Activated T-helper 2 cell treated with anti-CD3 and anti-CD28 coated beads, Interferon-gamma antibody, Interleukin-2, Interleukin-4, amounts not matched to agents 10 μg/mL and 5 μg/mL and 100 μg/mL, durations not matched to agents 14 hours and 24 hours and 36 hours (primary cell): ENCODE measurements around the gene CDKAL1. TPM values are rescaled to one million over a fixed set of nuclear protein-coding genes. Genes with fewer than 3 reads are reported as not detected.

ENCODE experiments used
- DNase-seq: peaks from one replicate; pipeline ENCODE4 v3.0.0; 2021; ENCODE audit warnings: low spot score
- H3K27ac Mint-ChIP-seq: one replicate; pipeline ENCODE4 v1.8.0; 2021; ENCODE audit warnings: mixed read lengths
- H3K27me3 Mint-ChIP-seq: one replicate; pipeline ENCODE4 v1.8.0; 2021; ENCODE audit warnings: low read depth, mixed read lengths
- H3K36me3 Mint-ChIP-seq: one replicate; pipeline ENCODE4 v1.8.0; 2021; ENCODE audit warnings: low read depth, mixed read lengths
- H3K4me1 Mint-ChIP-seq: one replicate; pipeline ENCODE4 v1.8.0; 2021; ENCODE audit warnings: low read depth, mixed read lengths
- H3K4me3 Mint-ChIP-seq: one replicate; pipeline ENCODE4 v1.8.0; 2021; ENCODE audit warnings: low read depth, mild to moderate bottlenecking, moderate library complexity, mixed read lengths
- H3K9me3 Mint-ChIP-seq: one replicate; pipeline ENCODE4 v1.8.0; 2021; ENCODE audit warnings: mixed read lengths
- intact Hi-C: fragments of 100-400 bp; cut with micrococcal nuclease; formaldehyde crosslinking; loops from one replicate; pipeline ENCODE4 v1.15.1; 2023
- total RNA-seq: library from RNA; stranded (reverse); gene quantifications from 2 replicates; pipeline ENCODE4 v1.2.3, GENCODE V29; 2022

Gene CDKAL1
- total RNA-seq, 1 donor from 2014 or later: 31.2 TPM

- no peaks in the 10 kb centered on the region for H3K36me3 Mint-ChIP-seq
- H3K9me3 Mint-ChIP-seq: no peaks in the 10 kb centered on the region
- H3K4me3 Mint-ChIP-seq: no peak overlapping the region
- H3K27ac Mint-ChIP-seq: no peak overlapping the region
- intact Hi-C loops: loop anchor here (10.0 kb wide), 1 partner anchor 1362 kb away; no protein-coding TSS in a partner anchor
- H3K27me3 Mint-ChIP-seq: no peaks in the 10 kb centered on the region
- peaks cover 57% of the 10 kb centered on the region for H3K4me1 Mint-ChIP-seq
- no peak for DNase-seq
Observed at GRCh38 chr6:20702366-20702765, 168.1 kb downstream of the CDKAL1 start.

GRCh38 chr6:20703049-20703448 is 168.8 kb downstream of the CDKAL1 start:
- Mint-ChIP-seq H3K36me3 (no peaks in the 10 kb centered on the region), H3K9me3 (no peaks in the 10 kb centered on the region), H3K4me1 (peaks cover 56% of the 10 kb centered on the region), H3K27ac (no peak overlapping the region), H3K4me3 (no peak overlapping the region), H3K27me3 (no peaks in the 10 kb centered on the region)
- intact Hi-C loops: loop anchor here (10.0 kb wide), 1 partner anchor 1362 kb away; no protein-coding TSS in a partner anchor
- DNase-seq: no peak

DNA sequence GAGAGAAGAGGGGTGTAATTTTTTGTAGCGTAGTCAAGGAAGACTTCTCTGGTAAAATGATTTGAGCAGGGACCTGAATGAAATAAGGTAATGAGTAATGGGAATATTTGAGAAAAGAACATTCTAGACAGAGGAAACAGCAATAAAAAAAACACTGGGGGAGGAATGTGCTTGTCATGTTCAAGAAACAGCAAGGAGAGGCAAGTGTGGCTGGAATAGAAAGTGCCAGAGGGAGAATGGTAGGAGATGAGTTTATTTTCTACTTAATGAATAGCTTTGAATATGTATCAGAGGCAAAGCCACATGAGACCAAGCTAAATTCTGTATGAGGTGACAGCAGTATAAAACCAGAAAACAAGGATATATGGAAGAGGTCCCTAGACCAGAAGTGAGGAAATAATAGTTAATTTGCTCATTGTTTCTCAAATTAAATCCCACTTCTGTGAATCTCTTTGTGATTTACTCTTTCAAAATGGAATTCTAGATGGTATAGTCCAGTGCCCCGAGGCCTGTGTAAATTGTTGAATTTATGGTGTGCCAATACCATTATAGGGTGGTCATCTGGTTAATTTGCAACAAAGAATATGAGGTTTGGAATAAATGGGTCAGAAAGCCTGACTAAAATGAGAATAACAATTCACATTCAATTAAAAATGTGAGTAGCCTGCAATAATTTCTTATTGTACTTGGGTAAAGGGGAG is 170.2 kb downstream of the CDKAL1 start:
- no peaks in the 10 kb centered on the region for H3K27me3 Mint-ChIP-seq
- H3K4me1 Mint-ChIP-seq: peaks cover 58% of the 10 kb centered on the region
- intact Hi-C loops: loop anchor here (5.0 to 10.0 kb wide), 5 partner anchors 107 to 1360 kb away; no protein-coding TSS in a partner anchor
- H3K9me3 Mint-ChIP-seq: no peaks in the 10 kb centered on the region
- H3K27ac Mint-ChIP-seq: no peak overlapping the region
- no peak for DNase-seq
- H3K4me3 Mint-ChIP-seq: no peak overlapping the region
- H3K36me3 Mint-ChIP-seq: peaks cover under 1% of the 10 kb centered on the region

GRCh38 chr6:20705741-20706140 is 171.5 kb downstream of the CDKAL1 start:
- no peak overlapping the region for H3K4me3 Mint-ChIP-seq
- H3K4me1 Mint-ChIP-seq: peaks cover 62% of the 10 kb centered on the region
- intact Hi-C loops: loop anchor here (5.0 to 10.0 kb wide), 5 partner anchors 108 to 1359 kb away; no protein-coding TSS in a partner anchor
- no peaks in the 10 kb centered on the region for H3K9me3 Mint-ChIP-seq
- DNase-seq: no peak
- H3K27me3 Mint-ChIP-seq: no peaks in the 10 kb centered on the region
- peaks cover 3% of the 10 kb centered on the region for H3K36me3 Mint-ChIP-seq
- H3K27ac Mint-ChIP-seq: no peak overlapping the region

DNA sequence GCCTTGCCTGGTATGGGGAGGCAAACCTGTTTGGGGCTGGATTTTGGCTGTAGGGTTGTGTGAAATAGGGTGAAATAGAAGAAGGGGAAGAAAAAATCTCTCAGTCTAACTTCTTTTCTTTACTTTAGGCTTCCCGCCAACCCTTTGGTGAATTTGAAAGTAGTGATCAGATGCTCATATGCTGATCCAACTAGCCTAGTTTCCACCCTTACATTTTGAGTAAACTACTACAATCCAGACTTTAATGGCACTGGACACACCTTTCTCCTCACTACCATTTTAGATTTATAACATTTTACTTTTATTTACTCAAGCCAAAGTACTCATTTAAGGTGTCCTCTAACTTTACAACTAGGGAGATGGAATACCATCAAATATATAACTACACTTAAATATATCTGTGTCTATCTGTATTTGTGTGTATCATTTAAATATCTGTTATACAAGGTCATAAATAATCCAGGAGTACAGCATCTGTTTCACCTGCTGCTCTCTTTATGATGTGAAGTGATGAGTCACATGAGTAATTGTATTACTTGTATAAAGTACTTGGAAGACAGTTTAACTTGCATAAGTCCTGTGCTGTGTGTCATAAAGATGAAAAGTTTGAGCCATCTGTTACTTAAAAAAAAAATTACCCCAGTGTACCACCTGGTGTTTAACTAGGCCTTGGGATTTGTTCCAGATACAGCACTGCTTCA is 172.1 kb downstream of the CDKAL1 start:
- intact Hi-C loops: loop anchor here (5.0 to 10.0 kb wide), 5 partner anchors 109 to 1358 kb away; no protein-coding TSS in a partner anchor
- Mint-ChIP-seq H3K4me3 (no peak overlapping the region), H3K27me3 (no peaks in the 10 kb centered on the region), H3K27ac (no peak overlapping the region), H3K9me3 (no peaks in the 10 kb centered on the region), H3K4me1 (peaks cover 63% of the 10 kb centered on the region), H3K36me3 (peaks cover 5% of the 10 kb centered on the region)
- DNase-seq: no peak

DNA sequence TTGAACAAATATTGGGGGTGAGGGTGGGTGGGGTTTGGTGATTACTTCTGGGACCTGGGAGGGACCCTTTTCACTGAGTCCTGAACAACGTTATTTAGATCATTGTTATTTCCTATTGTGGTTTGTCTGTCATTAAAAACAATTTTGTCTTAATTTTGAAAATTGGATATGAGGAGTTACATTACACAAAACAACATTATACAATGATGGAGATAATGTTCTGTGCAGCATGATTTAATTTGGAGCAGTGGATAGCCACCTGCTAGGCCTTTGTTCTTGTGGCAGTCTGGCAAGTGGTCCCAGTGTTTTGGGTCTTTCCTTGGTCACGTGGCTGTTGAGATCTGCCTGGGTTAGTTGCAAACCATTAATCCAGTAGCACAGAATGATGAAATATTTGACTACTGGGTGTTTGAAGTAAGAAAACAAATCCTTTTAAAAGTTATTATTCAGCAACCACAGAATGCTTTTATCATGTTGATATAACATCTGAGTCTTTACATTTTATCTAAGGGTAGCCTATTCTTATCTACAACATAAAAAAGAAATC is 172.8 kb downstream of the CDKAL1 start:
- Mint-ChIP-seq H3K4me3 (no peak overlapping the region), H3K27me3 (no peaks in the 10 kb centered on the region), H3K27ac (no peak overlapping the region), H3K4me1 (peaks cover 64% of the 10 kb centered on the region), H3K36me3 (peaks cover 8% of the 10 kb centered on the region), H3K9me3 (no peaks in the 10 kb centered on the region)
- DNase-seq: no peak
- intact Hi-C loops: loop anchor here (5.0 to 10.0 kb wide), 5 partner anchors 110 to 1358 kb away; no protein-coding TSS in a partner anchor

- DNase-seq: no peak
- Mint-ChIP-seq H3K4me1 (peaks cover 63% of the 10 kb centered on the region), H3K4me3 (no peak overlapping the region), H3K36me3 (peaks cover 11% of the 10 kb centered on the region), H3K27me3 (no peaks in the 10 kb centered on the region), H3K9me3 (no peaks in the 10 kb centered on the region), H3K27ac (no peak overlapping the region)
- intact Hi-C loops: loop anchor here (1.0 to 10.0 kb wide), 6 partner anchors 11 to 1357 kb away; no protein-coding TSS in a partner anchor
Observed at GRCh38 chr6:20707870-20708269, 173.6 kb downstream of the CDKAL1 start.

DNA sequence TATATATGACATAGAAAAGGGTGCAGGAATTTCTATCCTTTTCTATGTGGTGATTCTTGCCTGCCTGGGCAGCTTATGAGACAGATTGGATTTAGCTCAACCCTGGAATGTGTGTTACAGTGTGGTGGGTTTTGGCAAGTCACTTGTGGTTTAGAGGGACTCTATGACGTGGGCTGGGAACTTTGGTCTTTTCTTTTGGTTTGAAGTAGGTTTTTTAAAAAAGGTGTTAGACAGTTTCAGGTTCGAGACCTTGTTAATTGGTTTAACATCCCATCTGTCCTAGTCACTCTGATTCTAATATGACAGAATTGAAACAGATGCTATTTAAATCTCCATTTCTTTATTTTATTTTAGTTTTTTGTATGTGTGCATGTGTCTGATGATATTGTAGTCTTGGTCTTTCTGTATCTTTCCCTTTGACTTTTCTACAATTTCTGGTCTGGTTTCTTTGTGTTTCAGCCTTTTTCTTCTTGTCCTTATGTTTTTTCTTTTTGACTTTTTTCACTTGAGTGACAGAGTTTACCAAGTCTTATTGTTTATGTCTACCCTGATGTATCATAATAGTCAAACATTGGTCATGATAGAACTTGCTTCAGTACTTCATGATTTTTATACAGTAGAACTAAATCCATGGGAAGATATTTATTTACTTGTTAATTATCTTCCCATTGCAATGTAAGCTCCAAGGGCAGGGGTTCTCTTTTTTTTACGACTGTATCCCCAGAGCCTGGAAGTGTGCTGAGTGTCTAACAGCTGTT is 174.3 kb downstream of the CDKAL1 start:
- peaks cover 11% of the 10 kb centered on the region for H3K36me3 Mint-ChIP-seq
- no peaks in the 10 kb centered on the region for H3K9me3 Mint-ChIP-seq
- H3K27me3 Mint-ChIP-seq: no peaks in the 10 kb centered on the region
- no peak overlapping the region for H3K4me3 Mint-ChIP-seq
- peak overlapping the region; percentile 38 for H3K27ac Mint-ChIP-seq
- H3K4me1 Mint-ChIP-seq: peaks cover 62% of the 10 kb centered on the region
- DNase-seq: no peak
- intact Hi-C loops: loop anchor here (1.0 to 10.0 kb wide), 6 partner anchors 11 to 1356 kb away; no protein-coding TSS in a partner anchor

GRCh38 chr6:20709451-20709850 is 175.2 kb downstream of the CDKAL1 start:
- Mint-ChIP-seq H3K4me3 (no peak overlapping the region), H3K27me3 (no peaks in the 10 kb centered on the region), H3K4me1 (peaks cover 56% of the 10 kb centered on the region), H3K9me3 (no peaks in the 10 kb centered on the region), H3K27ac (no peak overlapping the region), H3K36me3 (peaks cover 11% of the 10 kb centered on the region)
- no peak for DNase-seq
- intact Hi-C loops: loop anchor here (5.0 to 10.0 kb wide), 5 partner anchors 112 to 1355 kb away; no protein-coding TSS in a partner anchor

- no peaks in the 10 kb centered on the region for H3K27me3 Mint-ChIP-seq
Observed at GRCh38 chr6:20710341-20710740, 176.1 kb downstream of the CDKAL1 start.

GRCh38 chr6:20711518-20711917 is 177.3 kb downstream of the CDKAL1 start:
- peaks cover 41% of the 10 kb centered on the region for H3K4me1 Mint-ChIP-seq
- H3K9me3 Mint-ChIP-seq: no peaks in the 10 kb centered on the region
- no peak overlapping the region for H3K27ac Mint-ChIP-seq
- intact Hi-C loops: loop anchor here (2.0 to 10.0 kb wide), 3 partner anchors 15 to 473 kb away; no protein-coding TSS in a partner anchor
- no peak overlapping the region for H3K4me3 Mint-ChIP-seq
- H3K27me3 Mint-ChIP-seq: no peaks in the 10 kb centered on the region
- H3K36me3 Mint-ChIP-seq: peaks cover 11% of the 10 kb centered on the region
- DNase-seq: no peak

More at GRCh38 chr6:20710341-20710740, 176.1 kb downstream of the CDKAL1 start:
- intact Hi-C loops: loop anchor here (2.0 to 10.0 kb wide), 3 partner anchors 14 to 474 kb away; no protein-coding TSS in a partner anchor
- peaks cover 52% of the 10 kb centered on the region for H3K4me1 Mint-ChIP-seq
- no peak for DNase-seq
- H3K27ac Mint-ChIP-seq: no peak overlapping the region
- H3K36me3 Mint-ChIP-seq: peaks cover 11% of the 10 kb centered on the region
- no peak overlapping the region for H3K4me3 Mint-ChIP-seq
- no peaks in the 10 kb centered on the region for H3K9me3 Mint-ChIP-seq

- DNase-seq: no peak
- Mint-ChIP-seq H3K27ac (peak overlapping the region; percentile 43), H3K27me3 (no peaks in the 10 kb centered on the region), H3K4me3 (no peak overlapping the region), H3K36me3 (peaks cover 11% of the 10 kb centered on the region), H3K9me3 (no peaks in the 10 kb centered on the region), H3K4me1 (peaks cover 37% of the 10 kb centered on the region)
- intact Hi-C loops: loop anchor here (10.0 kb wide), 2 partner anchors 133 to 473 kb away; no protein-coding TSS in a partner anchor
Observed at GRCh38 chr6:20712011-20712410, 177.8 kb downstream of the CDKAL1 start.
